Ascending aorta (tissue), 2 donors: Measurements from ENCODE around the gene MGMT. TPM values are rescaled to one million over a fixed set of nuclear protein-coding genes. Genes with fewer than 3 reads are reported as not detected.

Experiments used
- DNase-seq, 2 donors: peaks; one replicate each; pipeline ENCODE4 v3.0.0-alpha.2; 2019; ENCODE audit warnings: low spot score in 2 of 2
- H3K27ac ChIP-seq, 2 donors: fragments of 200-600 bp; sonication (generic); one replicate each; pipeline ENCODE4 v1.5.1; 2016 to 2017; ENCODE audit warnings: mild to moderate bottlenecking in 1 of 2
- H3K27me3 ChIP-seq: fragments of 200-600 bp; sonication (generic); one replicate; pipeline ENCODE4 v1.5.1; 2017
- H3K36me3 ChIP-seq, 2 donors: fragments of 200-600 bp; sonication (generic); one replicate each; pipeline ENCODE4 v1.5.1; 2016
- H3K4me1 ChIP-seq, 2 donors: fragments of 200-600 bp; sonication (generic); one replicate each; pipeline ENCODE4 v1.5.1; 2016 to 2017; ENCODE audit warnings: mild to moderate bottlenecking in 1 of 2
- H3K4me3 ChIP-seq, 2 donors: fragments of 200-600 bp; sonication (generic); one replicate each; pipeline ENCODE4 v1.5.1; 2016 to 2017; ENCODE audit warnings: mild to moderate bottlenecking in 1 of 2
- H3K9me3 ChIP-seq, 2 donors: fragments of 200-600 bp; sonication (generic); one replicate each; pipeline ENCODE4 v1.5.1; 2016
- CTCF ChIP-seq, 3 experiments: fragments of 200-600 bp in 2 of 3; fragments of 450-650 bp in 1 of 3; sonication (generic) in 2 of 3; IDR thresholded peaks; one replicate each; pipeline ENCODE4 v1.5.1; 2016 to 2019; ENCODE audit warnings: antibody characterized with exemption in 3 of 3, mild to moderate bottlenecking in 1 of 3, moderate library complexity in 1 of 3
- intact Hi-C: fragments of 100-400 bp; cut with DNase I; formaldehyde crosslinking; loops from one replicate; pipeline ENCODE4 v1.15.1; 2023
- total RNA-seq: library from RNA; depleted of rRNA; stranded (reverse); fragments of >200 nt; gene quantifications from one replicate; pipeline ENCODE4 v1.1.0, GENCODE V29; 2016

Gene MGMT
- total RNA-seq, 1 donor from 2014 or later: 7.0 TPM

GRCh38 chr10:129511086-129511485, 44.0 kb downstream of the MGMT start:
- no peak for TF ChIP-seq CTCF (IDR thresholded peaks at IDR 0.05)
- intact Hi-C loops: no loop called here
- no peaks in the 10 kb centered on the region for H3K9me3 ChIP-seq

GRCh38 chr10:129511758-129512157, 44.7 kb downstream of the MGMT start:
- Histone ChIP-seq H3K36me3 (no peaks in the 10 kb centered on the region), H3K27me3 (no peaks in the 10 kb centered on the region), H3K4me1 (no peaks in the 10 kb centered on the region), H3K27ac (no peak overlapping the region), H3K9me3 (no peaks in the 10 kb centered on the region), H3K4me3 (no peak overlapping the region)
- intact Hi-C loops: no loop called here
- no peak for TF ChIP-seq CTCF (IDR thresholded peaks at IDR 0.05)
- no peak for DNase-seq

More at GRCh38 chr10:129511086-129511485, 44.0 kb downstream of the MGMT start:
- Histone ChIP-seq H3K36me3 (no peaks in the 10 kb centered on the region), H3K4me1 (no peaks in the 10 kb centered on the region), H3K27me3 (no peaks in the 10 kb centered on the region), H3K27ac (no peak overlapping the region), H3K4me3 (no peak overlapping the region)
- no peak for DNase-seq

GRCh38 chr10:129513312-129513711, 46.3 kb downstream of the MGMT start:
- Histone ChIP-seq H3K9me3 (no peaks in the 10 kb centered on the region), H3K27ac (no peak overlapping the region), H3K4me1 (no peaks in the 10 kb centered on the region), H3K27me3 (no peaks in the 10 kb centered on the region), H3K4me3 (no peak overlapping the region), H3K36me3 (no peaks in the 10 kb centered on the region)
- DNase-seq: no peak
- intact Hi-C loops: no loop called here
- TF ChIP-seq CTCF (IDR thresholded peaks at IDR 0.05): no peak

GRCh38 chr10:129514568-129515451, 47.8 kb downstream of the MGMT start:
- intact Hi-C loops: no loop called here
- TF ChIP-seq CTCF (IDR thresholded peaks at IDR 0.05): no peak
- no peak for DNase-seq
- no peaks in the 10 kb centered on the region for H3K9me3 ChIP-seq
- no peaks in the 10 kb centered on the region for H3K27me3 ChIP-seq
- H3K27ac ChIP-seq: no peak overlapping the region
- no peaks in the 10 kb centered on the region for H3K36me3 ChIP-seq
- H3K4me1 ChIP-seq: no peaks in the 10 kb centered on the region
- H3K4me3 ChIP-seq: no peak overlapping the region

GRCh38 chr10:129516846-129517679, 50.0 kb downstream of the MGMT start:
- H3K27me3 ChIP-seq: no peaks in the 10 kb centered on the region
- no peaks in the 10 kb centered on the region for H3K36me3 ChIP-seq
- intact Hi-C loops: no loop called here
- DNase-seq: no peak
- H3K4me3 ChIP-seq: no peak overlapping the region
- H3K9me3 ChIP-seq: no peaks in the 10 kb centered on the region
- no peaks in the 10 kb centered on the region for H3K4me1 ChIP-seq
- no peak overlapping the region for H3K27ac ChIP-seq
- no peak for TF ChIP-seq CTCF (IDR thresholded peaks at IDR 0.05)
